Activated CD8-positive, alpha-beta memory T cell treated with anti-CD3 and anti-CD28 coated beads, Interleukin-2, amount 10 ng/mL, durations not matched to agents 7 days and 5 days (primary cell): Measurements from ENCODE around the gene POLR3E. TPM values are rescaled to one million over a fixed set of nuclear protein-coding genes. Genes with fewer than 3 reads are reported as not detected.
"Not testable (repeated sequence)": the region's sequence is repeated elsewhere in the genome, so short reads cannot be mapped to it uniquely, and the experiment has no call there.

Source experiments
- ATAC-seq: fragments of 150-1000 bp; cut with Tn5 transposase; one replicate; pipeline ENCODE4 v1.10.0; 2021; ENCODE audit warnings: moderate library complexity
- CTCF ChIA-PET: fragments of 350-600 bp; sonication (Branson Sonifier 250); formaldehyde crosslinking; loops from one replicate; lab custom pipeline; 2021; ENCODE audit warnings: antibody characterized with exemption; lab: Charles Lee
- DNase-seq: peaks from one replicate; pipeline ENCODE4 v3.0.0-alpha.2; 2020
- H3K27ac Mint-ChIP-seq: one replicate; pipeline ENCODE4 v1.8.0; 2021; ENCODE audit warnings: mild to moderate bottlenecking, mixed read lengths
- H3K27me3 Mint-ChIP-seq: one replicate; pipeline ENCODE4 v1.8.0; 2021; ENCODE audit warnings: mixed read lengths
- H3K36me3 Mint-ChIP-seq: one replicate; pipeline ENCODE4 v1.8.0; 2021; ENCODE audit warnings: mild to moderate bottlenecking, mixed read lengths
- H3K4me1 Mint-ChIP-seq: one replicate; pipeline ENCODE4 v1.8.0; 2021; ENCODE audit warnings: mixed read lengths
- H3K4me3 Mint-ChIP-seq: one replicate; pipeline ENCODE4 v1.8.0; 2021; ENCODE audit warnings: mild to moderate bottlenecking, moderate library complexity, mixed read lengths
- H3K9me3 Mint-ChIP-seq: one replicate; pipeline ENCODE4 v1.8.0; 2022; ENCODE audit warnings: low read depth, mixed read lengths
- total RNA-seq, 2 experiments: library from RNA; stranded (reverse); gene quantifications; one replicate each; pipeline ENCODE4 v1.2.3, GENCODE V29; 2021

The POLR3E gene
- total RNA-seq, 2 experiments from 2014 or later: 56.5 to 88.0 TPM

DNA sequence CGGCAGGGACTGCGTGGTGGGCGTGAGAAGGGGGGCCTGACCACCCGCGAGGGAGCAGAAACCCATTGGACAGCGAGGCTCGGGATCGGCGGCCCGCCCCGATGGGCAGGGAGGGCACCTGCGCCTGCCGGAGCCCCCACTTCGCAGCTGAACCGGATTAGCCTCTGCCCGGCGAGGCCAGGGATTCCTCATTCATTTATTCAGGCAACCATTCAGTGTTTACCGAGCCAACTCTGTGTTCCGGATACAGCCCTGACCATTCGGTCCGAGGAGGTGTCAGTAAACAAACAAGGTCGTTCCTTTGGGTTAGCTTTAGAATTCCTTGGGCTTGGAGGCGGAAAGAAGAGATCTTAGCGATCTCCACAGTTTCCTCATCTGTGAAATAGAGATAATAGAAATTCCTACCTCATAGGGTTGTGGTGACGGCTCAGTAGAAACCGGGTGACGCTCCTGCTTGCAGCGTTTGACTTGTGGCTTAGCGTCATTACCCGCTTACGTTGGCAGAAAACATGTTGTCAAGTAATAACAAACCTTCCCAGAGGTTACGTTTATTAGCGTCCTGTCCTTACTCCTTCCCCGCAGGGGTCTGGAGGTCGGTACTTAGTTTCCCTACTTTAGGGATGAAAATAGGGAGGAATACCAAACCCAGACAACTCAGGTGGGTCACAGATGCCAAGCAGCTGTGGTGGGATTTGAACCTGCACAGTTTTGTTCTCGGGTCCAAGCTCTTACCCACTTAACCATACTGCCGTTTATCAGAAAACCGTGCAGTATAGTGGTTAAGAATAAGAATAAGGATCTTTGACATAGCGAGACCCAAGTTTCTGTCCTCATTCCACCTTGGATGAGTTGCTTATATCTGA lies 893 bp downstream of the POLR3E start:
- H3K4me1 Mint-ChIP-seq: peaks cover 31% of the 10 kb centered on the region
- ATAC-seq: peak; percentile 46
- CTCF ChIA-PET: interaction anchor here (0.6 to 8.5 kb wide), 13 partner anchors 10 to 744 kb away, joined by 3 to 204 read pairs (median 4); partner anchors contain the start of gene EEF2K

DNA sequence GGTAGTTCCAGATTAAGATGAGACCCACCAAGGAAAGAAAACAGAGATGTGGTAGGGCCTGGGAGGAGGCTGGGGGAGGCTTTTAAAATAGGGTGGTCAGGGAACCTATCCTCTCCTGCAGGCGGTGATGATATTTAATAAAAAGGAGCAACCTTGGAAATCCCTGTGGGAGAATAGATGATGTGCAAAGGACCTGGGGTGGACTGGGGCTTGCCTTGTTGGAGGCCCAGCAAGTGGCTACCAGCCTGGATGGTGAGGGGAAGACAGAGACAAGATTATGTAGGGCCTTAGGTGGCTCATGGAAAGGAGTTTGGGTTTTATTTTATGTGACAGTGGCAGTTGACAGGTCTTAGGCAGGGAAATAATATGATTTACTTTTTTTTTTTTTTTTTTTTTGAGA lies 1.8 kb downstream of the POLR3E start:
- DNase-seq: no peak
- Mint-ChIP-seq H3K4me3 (peak overlapping the region; percentile 95), H3K4me1 (peaks cover 31% of the 10 kb centered on the region), H3K27ac (peak overlapping the region; percentile 96), H3K9me3 (no peaks in the 10 kb centered on the region), H3K36me3 (peaks cover 9% of the 10 kb centered on the region), H3K27me3 (no peaks in the 10 kb centered on the region)
- ATAC-seq: no peak
- CTCF ChIA-PET: interaction anchor here (0.6 to 8.5 kb wide), 7 partner anchors 9 to 745 kb away, joined by 4 to 204 read pairs (median 6); partner anchors contain the start of gene EEF2K

More for the DNA sequence above, 893 bp downstream of the POLR3E start:
- Mint-ChIP-seq H3K27ac (peak overlapping the region; percentile 96), H3K27me3 (no peaks in the 10 kb centered on the region), H3K36me3 (peaks cover 6% of the 10 kb centered on the region), H3K9me3 (no peaks in the 10 kb centered on the region), H3K4me3 (peak overlapping the region; percentile 95)
- peak; percentile 92 for DNase-seq

DNA sequence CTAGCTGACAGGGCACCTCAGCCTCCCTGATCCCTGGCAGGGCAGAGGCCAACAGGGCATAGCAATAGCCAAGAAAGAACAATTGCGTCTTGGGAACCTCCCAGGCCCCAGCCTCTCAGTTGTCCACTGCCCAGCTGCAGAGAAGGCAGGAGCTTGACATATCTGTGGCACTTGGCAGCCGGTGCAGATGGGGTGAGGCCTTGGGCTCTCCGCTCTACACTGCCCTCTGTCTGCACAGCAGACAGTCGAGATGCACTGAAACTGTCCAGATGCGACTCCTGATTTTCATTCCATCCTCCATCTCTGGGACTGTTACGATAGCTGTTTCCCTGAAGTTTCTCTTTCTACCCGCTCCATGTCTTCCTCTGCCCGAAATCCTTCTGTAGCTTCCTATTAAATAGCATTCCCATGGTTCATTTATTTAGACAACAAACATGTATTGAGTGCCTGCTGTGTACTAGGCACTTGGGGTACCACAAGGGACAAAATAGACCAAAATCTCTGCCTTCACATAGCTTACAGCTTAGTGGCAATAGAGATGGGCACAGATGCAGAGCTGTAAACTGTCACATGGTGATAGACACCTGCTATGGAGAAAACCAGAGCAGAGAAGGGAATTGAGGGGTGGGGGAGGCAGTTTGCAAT lies 3.3 kb downstream of the POLR3E start:
- Mint-ChIP-seq H3K36me3 (peaks cover 12% of the 10 kb centered on the region), H3K27ac (peak overlapping the region; percentile 37), H3K9me3 (no peaks in the 10 kb centered on the region), H3K4me3 (no peak overlapping the region), H3K4me1 (peaks cover 29% of the 10 kb centered on the region), H3K27me3 (no peaks in the 10 kb centered on the region)
- ATAC-seq (no peak), DNase-seq (peak; percentile 70)
- CTCF ChIA-PET: interaction anchor here (0.6 to 8.5 kb wide), 19 partner anchors 9 to 1000 kb away, joined by 3 to 204 read pairs (median 4); partner anchors contain the start of gene EEF2K

DNA sequence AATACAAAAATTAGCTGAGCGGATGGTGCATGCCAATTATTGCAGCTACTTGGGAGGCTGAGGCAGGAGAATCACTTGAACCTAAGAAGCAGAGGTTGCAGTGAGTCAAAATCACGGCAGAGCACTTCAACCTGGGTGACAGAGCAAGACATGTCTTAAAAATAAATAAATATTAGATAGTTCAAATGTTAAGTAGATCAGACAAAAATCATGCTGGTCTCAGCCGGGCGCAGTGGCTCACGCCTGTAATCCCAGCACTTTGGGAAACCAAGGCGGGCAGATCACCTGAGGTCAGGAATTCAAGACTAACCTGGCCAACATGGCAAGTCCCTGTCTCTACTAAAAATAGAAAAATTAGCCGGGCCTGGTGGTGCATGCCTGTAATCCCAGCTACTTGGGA lies 4.2 kb downstream of the POLR3E start:
- Mint-ChIP-seq H3K4me1 (peaks cover 28% of the 10 kb centered on the region), H3K36me3 (peaks cover 12% of the 10 kb centered on the region)
- not testable (repeated sequence) for H3K4me3 Mint-ChIP-seq, H3K9me3 Mint-ChIP-seq, H3K27ac Mint-ChIP-seq, ATAC-seq, H3K27me3 Mint-ChIP-seq, DNase-seq
- CTCF ChIA-PET: interaction anchor here (7.0 to 8.5 kb wide), 2 partner anchors 94 to 107 kb away, joined by 113 to 204 read pairs; partner anchors contain the start of gene EEF2K

DNA sequence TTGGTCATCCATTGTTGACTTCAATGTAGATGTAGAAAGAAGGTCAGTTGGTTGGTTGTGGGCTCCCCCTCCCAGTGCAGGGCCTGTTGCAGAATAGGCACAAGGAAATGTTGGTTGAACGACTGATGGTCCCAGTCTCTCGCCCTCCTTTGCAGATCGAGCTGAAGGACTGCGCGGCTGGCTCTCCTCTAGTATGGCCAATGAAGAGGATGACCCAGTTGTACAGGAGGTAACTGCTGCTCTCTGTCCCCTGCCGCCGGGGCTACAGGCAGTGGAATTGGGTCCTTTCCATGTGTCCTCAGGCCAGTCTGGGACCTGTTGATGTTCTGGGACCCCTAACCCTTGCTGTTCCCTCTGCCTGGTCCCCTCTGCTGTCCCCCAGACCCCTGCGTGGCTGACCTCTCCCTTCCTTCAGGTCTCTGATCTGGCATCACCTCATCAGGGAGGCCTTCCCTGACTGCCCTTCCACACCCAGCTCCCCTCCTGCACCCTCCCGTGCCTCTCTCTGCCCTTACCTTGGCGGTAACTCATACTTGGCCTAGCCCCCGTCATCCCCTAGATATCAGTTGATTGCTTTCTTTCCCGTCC lies 5.7 kb downstream of the POLR3E start:
- Mint-ChIP-seq H3K27ac (no peak overlapping the region), H3K9me3 (no peaks in the 10 kb centered on the region), H3K4me1 (peaks cover 27% of the 10 kb centered on the region), H3K36me3 (peaks cover 12% of the 10 kb centered on the region), H3K4me3 (no peak overlapping the region), H3K27me3 (no peaks in the 10 kb centered on the region)
- DNase-seq (no peak), ATAC-seq (no peak)
- CTCF ChIA-PET: interaction anchor here (2.1 kb wide), 1 partner anchor 94 kb away, joined by 6 read pairs; no protein-coding TSS in a partner anchor

DNA sequence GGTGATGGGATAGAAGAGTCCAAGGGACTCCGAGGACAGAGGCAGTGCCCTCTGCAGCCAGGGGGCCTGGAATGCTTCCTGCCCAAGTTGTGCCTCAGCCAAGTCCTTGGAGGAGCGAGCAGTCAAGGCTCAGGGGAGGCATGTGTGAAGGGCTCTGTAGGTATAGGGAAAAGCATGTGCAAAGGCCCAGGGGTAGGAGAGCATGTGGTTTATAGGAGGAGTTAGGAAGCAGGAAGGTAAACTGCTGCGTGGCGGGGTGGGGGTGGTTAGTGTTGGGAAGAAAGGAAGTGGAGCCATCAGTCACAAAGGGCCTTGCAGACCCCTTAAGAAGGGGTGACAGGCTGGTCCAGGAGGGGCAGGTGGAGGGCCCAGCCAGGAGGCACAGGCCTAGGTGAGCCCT lies 7.2 kb downstream of the POLR3E start:
- H3K27ac Mint-ChIP-seq: no peak overlapping the region
- no peak overlapping the region for H3K4me3 Mint-ChIP-seq
- peaks cover 17% of the 10 kb centered on the region for H3K4me1 Mint-ChIP-seq
- CTCF ChIA-PET: interaction anchor here (2.1 to 2.3 kb wide), 2 partner anchors 15 to 96 kb away, joined by 6 read pairs; no protein-coding TSS in a partner anchor
- H3K27me3 Mint-ChIP-seq: no peaks in the 10 kb centered on the region
- ATAC-seq (no peak), DNase-seq (no peak)
- H3K36me3 Mint-ChIP-seq: peaks cover 8% of the 10 kb centered on the region
- no peaks in the 10 kb centered on the region for H3K9me3 Mint-ChIP-seq

DNA sequence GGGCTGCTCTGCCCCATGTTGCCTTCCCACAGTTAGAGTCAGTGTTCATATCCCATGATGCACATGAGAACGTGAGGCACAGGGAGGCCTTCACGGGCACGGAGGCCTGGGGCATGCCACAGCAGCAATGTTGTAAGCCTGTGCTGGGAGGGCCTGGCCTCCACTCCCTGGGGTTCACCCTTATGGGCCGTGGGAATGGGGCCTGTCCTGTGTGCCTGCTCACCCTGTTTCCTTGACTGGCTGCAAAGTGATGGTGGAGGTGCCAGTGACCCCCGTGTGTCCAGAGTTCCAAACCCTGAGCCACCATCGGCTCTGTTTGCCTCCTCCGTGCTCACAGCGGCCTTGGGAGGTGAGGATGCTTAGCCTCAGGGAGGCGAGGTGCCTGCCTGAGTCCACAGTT lies 9.6 kb downstream of the POLR3E start:
- DNase-seq (no peak), ATAC-seq (no peak)
- peaks cover 6% of the 10 kb centered on the region for H3K4me1 Mint-ChIP-seq
- H3K4me3 Mint-ChIP-seq: no peak overlapping the region
- no peaks in the 10 kb centered on the region for H3K27me3 Mint-ChIP-seq
- peaks cover 7% of the 10 kb centered on the region for H3K36me3 Mint-ChIP-seq
- CTCF ChIA-PET: interaction anchor here (1.3 to 2.3 kb wide), 2 partner anchors 13 to 14 kb away, joined by 3 to 6 read pairs; no protein-coding TSS in a partner anchor
- no peak overlapping the region for H3K27ac Mint-ChIP-seq
- H3K9me3 Mint-ChIP-seq: no peaks in the 10 kb centered on the region

DNA sequence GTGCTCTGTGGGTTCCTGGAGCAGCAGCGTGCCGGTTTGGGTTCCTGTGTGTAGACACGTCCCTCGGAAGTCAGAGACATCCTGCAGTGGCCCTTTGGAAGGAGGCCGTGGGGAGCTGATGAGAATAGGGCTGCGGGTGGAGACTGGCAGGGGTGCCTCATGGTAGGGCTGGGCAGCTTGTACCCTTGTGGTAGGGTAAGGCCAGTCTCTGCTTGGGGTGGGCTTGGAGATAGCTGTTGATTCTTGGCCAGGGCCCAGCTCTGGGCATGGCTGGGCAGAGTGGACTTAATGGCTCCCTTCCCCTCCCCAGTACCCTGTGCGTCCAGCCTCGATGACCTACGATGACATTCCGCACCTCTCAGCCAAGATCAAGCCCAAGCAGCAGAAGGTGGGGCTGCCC lies 10.6 kb downstream of the POLR3E start:
- CTCF ChIA-PET: interaction anchor here (0.9 to 1.7 kb wide), 2 partner anchors 10 to 120 kb away, joined by 3 to 5 read pairs; no protein-coding TSS in a partner anchor
- peak; percentile 17 for ATAC-seq
- Mint-ChIP-seq H3K9me3 (no peaks in the 10 kb centered on the region), H3K4me3 (no peak overlapping the region), H3K4me1 (peaks cover 3% of the 10 kb centered on the region), H3K27ac (no peak overlapping the region), H3K27me3 (no peaks in the 10 kb centered on the region), H3K36me3 (peaks cover 10% of the 10 kb centered on the region)
- no peak for DNase-seq

DNA sequence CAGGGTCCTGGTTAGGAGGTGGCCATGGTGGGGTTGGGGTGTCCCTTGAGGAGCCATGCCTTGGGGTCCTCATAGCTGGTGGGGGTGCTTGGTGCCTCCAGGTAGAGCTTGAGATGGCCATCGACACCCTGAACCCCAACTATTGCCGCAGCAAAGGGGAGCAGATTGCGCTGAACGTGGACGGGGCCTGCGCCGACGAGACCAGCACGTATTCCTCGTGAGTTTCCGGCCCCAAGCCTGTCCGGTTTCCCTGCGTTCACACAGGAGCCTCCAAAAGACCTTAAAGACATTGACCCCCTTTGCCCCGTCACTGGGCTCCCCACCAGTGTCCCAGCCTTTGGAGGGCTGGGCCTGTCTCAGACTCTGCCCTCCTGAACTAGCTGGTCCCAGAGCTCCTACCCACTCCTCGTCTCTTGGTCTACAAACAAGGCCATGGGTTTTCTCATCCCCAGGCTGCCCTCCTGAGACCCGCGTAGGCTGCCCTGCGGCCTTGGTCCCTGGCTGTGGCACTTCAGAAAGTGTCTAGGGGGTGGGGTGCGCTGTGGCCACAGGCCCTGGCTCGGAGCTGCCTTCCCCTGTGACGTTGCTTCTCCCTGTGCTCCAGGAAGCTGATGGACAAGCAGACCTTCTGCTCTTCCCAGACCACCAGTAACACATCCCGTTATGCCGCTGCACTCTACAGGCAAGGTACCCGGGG lies 11.8 kb downstream of the POLR3E start:
- CTCF ChIA-PET: interaction anchor here (1.7 kb wide), 1 partner anchor 11 kb away, joined by 5 read pairs; no protein-coding TSS in a partner anchor
- Mint-ChIP-seq H3K9me3 (no peaks in the 10 kb centered on the region), H3K4me1 (peaks cover 3% of the 10 kb centered on the region), H3K36me3 (peaks cover 10% of the 10 kb centered on the region), H3K4me3 (no peak overlapping the region), H3K27me3 (no peaks in the 10 kb centered on the region), H3K27ac (no peak overlapping the region)
- DNase-seq (no peak), ATAC-seq (no peak)

DNA sequence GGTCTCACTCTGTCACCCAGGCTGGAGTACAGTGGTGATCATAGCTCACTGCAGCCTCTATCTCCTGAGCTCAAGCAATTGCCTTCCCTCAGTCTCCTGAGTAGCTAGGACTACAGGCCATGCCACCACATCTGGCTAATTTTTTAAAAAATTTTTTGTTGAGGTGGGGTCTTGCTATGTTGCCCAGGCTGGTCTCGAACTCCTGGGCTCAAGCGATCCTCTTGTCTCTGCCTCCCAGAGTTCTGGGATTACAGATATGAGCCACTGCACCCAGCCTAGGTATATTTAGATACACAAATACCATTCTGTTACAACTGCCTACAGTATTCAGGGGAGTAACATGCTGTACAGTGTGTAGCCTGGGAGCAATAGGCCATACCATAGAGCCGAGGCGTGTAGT lies 14.3 kb downstream of the POLR3E start:
- DNase-seq (no peak), ATAC-seq (no peak)
- Mint-ChIP-seq H3K9me3 (no peaks in the 10 kb centered on the region), H3K27me3 (no peaks in the 10 kb centered on the region), H3K4me1 (no peaks in the 10 kb centered on the region), H3K36me3 (peaks cover 11% of the 10 kb centered on the region), H3K27ac (no peak overlapping the region), H3K4me3 (no peak overlapping the region)
- CTCF ChIA-PET: interaction anchor here (1.3 to 1.7 kb wide), 2 partner anchors 11 to 14 kb away, joined by 4 to 5 read pairs; partner anchors contain the start of gene POLR3E

DNA sequence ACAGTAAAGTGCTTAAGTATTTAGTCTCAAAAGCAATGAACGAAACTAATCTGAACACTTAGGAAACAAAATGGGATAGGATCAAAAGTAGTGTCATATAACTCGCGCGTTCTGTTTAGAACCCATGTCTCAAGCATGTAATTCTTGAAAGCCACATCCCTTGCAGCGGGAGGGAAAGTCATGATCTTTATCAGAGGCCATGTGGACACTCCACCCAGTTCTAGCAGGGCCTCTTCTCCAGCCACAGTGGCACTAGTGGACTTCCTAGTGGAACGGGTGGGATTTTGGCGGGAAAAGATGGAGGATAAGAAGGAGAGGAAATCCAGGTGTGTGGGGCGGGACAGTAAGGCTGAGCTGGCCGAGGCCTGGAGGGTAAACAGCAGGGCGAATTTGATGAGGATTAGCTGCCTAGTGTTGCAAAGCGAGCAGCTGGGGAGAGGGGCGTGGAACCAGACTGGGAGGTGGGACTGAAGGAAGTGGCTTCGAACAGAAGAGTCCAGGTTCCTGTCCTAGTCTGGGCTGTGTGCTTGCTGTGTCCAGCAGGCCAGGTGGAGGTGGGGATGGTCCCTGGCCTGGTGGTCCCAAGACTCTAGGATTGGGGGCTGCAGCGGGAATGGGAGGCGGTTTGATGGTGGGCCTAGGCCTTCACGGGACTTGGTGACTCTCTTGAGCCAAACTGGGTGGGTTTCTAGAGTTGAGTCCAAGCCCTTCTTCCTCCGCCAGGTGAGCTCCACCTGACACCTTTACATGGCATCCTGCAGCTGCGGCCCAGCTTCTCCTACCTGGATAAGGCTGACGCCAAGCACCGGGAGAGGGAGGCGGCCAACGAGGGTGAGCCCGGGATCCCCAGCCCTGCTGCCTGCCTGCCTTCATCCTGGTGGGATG lies 15.9 kb downstream of the POLR3E start:
- H3K27ac Mint-ChIP-seq: no peak overlapping the region
- H3K27me3 Mint-ChIP-seq: no peaks in the 10 kb centered on the region
- CTCF ChIA-PET: interaction anchor here (0.8 to 1.0 kb wide), 2 partner anchors 8 to 117 kb away, joined by 3 read pairs; no protein-coding TSS in a partner anchor
- H3K4me3 Mint-ChIP-seq: no peak overlapping the region
- H3K9me3 Mint-ChIP-seq: no peaks in the 10 kb centered on the region
- ATAC-seq (no peak), DNase-seq (no peak)
- H3K36me3 Mint-ChIP-seq: peaks cover 13% of the 10 kb centered on the region
- H3K4me1 Mint-ChIP-seq: no peaks in the 10 kb centered on the region
